ENCODE measurements around the gene CDKN3.
"Not testable (repeated sequence)": the region's sequence is repeated elsewhere in the genome, so short reads cannot be mapped to it uniquely, and the experiment has no call there.

CDKN3 gene

GRCh38 chr14:54370323-54371198, 26.2 kb upstream of the CDKN3 start:
- DNase-seq (ENCODE audit: low spot score): no peak

- DNase-seq (ENCODE audit: low spot score): no peak
Observed at GRCh38 chr14:54374117-54374884, 22.5 kb upstream of the CDKN3 start.

- no peak for DNase-seq (ENCODE audit: low spot score)
Observed at GRCh38 chr14:54377501-54377900, 19.3 kb upstream of the CDKN3 start.

GRCh38 chr14:54378893-54379292, 17.9 kb upstream of the CDKN3 start:
- not testable (repeated sequence) for DNase-seq (ENCODE audit: low spot score)

DNA sequence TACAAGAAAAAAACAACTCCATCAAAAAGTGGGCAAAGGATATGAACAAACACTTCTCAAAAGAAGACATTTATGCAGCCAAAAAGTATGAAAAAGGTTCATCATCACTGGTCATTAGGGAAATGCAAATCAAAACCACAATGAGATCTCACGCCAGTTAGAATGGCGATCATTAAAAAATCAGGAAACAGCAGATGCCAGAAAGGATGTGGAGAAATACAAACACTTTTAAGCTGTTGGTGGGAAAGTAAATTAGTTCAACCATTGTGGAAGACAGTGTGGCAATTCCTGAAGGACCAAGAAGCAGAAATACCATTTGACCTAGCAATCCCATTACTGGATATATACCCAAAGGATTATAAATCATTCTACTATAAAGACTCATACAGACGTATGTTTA, 16.2 kb upstream of the CDKN3 start:
- DNase-seq (ENCODE audit: low spot score): not testable (repeated sequence)

DNA sequence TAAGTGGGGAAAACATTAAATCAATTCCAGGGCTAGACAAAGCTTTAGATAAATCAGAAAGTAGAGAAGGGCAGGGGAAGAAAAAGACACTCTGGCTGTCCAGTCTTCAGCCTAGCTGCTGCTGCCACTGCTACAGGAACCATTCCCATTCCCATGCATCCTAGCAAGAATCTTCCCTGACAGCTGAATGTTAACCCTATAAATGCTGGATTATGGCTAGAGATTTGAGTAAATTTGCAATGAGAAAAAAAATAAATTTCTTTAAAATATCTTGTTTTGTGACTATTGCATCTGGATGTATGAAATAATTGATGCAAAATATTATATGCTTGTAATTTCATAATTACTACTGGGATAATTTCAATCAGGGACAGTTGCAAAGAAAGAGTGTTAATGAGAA, 15.0 kb upstream of the CDKN3 start:
- no peak for DNase-seq (ENCODE audit: low spot score)

GRCh38 chr14:54383835-54384234, 13.0 kb upstream of the CDKN3 start:
- no peak for DNase-seq (ENCODE audit: low spot score)

- DNase-seq (ENCODE audit: low spot score): no peak
Observed at GRCh38 chr14:54385556-54385955, 11.3 kb upstream of the CDKN3 start.

DNA sequence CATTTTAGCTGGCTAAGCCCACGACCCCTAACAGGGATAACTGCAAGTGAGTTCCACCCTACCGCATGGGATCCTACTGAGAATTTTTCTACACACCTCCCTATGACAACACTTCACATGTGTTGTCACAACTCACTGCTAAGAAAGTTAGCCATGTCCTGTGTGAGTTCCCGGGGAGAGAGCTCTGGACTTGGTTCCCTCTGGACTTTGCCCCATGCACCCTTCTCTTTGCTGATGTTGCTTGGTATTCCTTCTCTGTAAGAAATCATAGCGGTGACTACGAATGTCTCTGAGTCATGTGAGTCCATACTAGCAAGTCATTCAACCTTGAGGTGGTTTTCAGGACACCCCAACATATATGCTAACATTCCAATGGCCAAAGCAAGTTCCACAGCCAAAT, 9.5 kb upstream of the CDKN3 start:
- no peak for DNase-seq (ENCODE audit: low spot score)

DNA sequence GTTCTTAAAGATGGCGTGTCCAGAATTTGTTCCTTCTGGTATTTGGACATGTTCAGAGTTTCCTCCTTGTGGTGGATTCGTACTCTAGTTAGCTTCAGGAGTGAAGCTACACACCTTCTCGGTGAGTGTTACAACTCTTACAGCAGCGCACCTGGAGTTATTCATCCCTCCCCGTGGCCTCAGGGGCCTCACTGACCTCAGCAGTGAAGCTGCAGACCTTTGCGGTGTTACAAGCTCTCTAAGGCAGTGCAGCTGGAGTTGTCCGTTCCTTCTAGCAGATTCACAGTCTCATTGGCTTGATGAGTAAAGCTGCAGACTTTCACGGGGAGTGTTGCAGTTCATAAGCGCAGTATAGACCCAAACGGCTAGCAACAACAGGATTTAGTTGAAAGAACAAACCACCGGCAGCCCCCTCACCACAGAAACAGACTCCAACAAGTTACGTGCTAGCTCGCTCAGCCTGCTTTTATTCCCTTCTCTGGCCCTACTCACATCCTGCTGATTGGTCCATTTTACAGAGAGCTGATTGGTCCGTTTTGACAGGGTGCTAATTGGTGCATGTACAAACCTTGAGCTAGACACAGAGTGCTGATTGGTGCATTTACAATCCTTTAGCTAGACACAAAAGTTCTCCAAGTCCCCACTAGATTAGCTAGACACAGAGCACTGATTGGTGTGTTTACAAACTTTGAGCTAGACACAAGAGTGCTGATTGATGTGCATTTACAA, 4.5 kb upstream of the CDKN3 start:
- no peak for DNase-seq (ENCODE audit: low spot score)

DNA sequence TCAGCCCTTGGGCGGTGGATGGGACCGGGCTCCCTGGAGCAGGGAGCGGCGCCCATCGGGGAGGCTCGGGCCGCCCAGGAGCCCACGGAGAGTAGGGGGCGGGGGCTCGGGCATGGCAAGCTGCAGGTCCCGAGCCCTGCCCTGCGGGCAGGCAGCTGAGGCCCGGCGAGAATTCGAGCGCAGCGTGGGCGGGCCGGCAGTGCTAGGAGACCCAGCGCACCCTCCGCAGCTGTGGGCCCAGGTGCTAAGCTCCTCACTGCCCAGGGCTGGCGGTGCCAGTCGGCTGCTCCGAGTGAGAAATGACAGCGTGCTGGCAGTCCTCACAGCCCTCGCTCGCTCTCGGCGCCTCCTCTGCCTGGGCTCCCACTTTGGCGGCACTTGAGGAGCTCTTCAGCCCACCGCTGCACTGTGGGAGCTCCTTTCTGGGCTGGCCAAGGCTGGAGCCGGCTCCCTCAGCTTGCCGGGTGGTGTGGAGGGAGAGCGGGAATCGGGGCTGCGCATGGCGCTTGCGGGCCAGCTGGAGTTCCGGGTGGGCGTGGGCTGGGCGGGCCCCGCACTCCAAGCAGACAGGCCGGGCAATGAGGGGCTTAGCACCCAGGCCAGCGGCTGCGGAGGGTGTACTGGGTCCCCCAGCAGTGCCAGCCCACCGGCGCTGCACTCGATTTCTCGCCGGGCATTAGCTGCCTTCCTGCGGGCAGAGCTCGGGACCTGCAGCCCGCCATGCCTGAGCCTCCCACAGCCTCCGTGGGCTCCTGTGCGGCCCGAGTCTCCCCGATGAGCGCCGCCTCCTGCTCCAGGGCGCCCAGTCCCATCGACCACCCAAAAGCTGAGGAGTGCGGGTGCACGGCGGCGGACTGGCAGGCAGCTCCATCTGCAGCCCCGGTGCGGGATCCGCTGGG, 3.6 kb upstream of the CDKN3 start:
- not testable (repeated sequence) for DNase-seq (ENCODE audit: low spot score)

GRCh38 chr14:54394596-54394995, 2.2 kb upstream of the CDKN3 start:
- no peak for DNase-seq (ENCODE audit: low spot score)

- DNase-seq (ENCODE audit: low spot score): no peak
Observed at GRCh38 chr14:54395284-54395683, 1.5 kb upstream of the CDKN3 start.

- DNase-seq (ENCODE audit: low spot score): no peak
Observed at GRCh38 chr14:54395716-54396115, 1.1 kb upstream of the CDKN3 start.

DNA sequence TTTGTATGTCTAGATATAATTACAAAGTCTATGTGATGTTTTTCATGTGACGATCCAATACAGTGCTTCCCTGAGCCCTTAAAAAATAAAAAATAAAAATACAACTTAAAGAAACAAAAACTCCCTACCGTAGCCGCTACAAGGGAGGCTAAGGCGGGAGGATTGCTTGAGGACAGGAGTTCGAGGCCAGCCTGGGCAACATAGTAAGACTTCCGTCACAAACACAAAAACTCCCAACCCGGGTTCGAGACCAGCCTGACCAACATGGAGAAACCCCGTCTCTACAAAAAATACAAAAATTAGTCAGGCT, 669 bp upstream of the CDKN3 start:
- DNase-seq (ENCODE audit: low spot score): no peak

GRCh38 chr14:54399560-54399959, 2.8 kb downstream of the CDKN3 start:
- no peak for DNase-seq (ENCODE audit: low spot score)

GRCh38 chr14:54403401-54404005, 6.7 kb downstream of the CDKN3 start:
- not testable (repeated sequence) for DNase-seq (ENCODE audit: low spot score)

DNA sequence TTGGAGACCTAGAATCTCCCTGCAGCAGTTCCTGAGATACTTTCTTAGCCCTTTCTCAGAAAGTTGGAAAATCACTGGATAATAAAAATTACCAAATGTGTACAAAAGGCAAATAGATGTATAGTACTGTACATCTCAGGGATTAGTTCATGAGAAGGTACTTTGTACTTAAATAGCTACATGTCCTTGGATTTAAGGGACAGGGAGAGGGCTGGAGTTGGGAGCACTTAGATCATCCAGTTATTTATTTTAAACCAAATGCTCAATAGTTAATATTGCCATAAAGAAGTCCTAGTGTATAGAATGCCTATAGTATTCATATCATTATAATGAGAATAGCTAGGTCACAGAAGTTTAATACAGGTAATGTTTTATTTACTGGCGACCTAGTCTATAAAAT, 13.4 kb downstream of the CDKN3 start:
- DNase-seq (ENCODE audit: low spot score): no peak

- DNase-seq (ENCODE audit: low spot score): no peak
Observed at GRCh38 chr14:54411371-54411770, 14.6 kb downstream of the CDKN3 start.

DNA sequence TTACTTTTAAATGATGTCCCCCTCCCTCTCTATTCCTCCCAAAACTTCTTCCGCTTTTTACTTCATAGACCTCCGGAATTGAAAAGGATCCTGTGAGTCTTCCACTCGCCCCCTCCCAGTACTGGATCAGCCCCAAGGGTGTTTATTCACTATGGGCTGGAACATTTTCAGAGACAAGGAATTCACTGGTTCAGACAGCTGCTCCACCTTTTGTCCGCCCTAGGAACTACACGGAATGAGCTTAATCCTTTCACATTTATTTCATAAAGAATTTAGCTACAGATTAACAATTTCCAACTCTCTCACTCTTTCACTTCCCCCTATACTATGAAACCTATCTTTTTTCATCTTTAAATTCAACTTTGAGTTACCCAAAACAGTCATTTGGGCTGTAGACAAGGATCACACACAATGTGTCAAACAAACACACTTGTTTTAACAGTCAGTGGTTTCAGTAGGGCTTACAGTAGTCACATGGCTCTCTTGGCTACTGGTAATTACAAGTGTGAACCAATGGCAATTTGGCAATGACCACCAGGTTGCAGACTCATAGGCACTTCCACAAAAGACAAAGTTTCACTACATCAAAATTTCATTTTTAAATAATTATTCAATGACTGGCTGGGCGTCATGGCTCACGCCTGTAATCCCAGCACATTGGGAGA, 23.8 kb downstream of the CDKN3 start:
- peak; percentile 49 for DNase-seq (ENCODE audit: low spot score)

DNA sequence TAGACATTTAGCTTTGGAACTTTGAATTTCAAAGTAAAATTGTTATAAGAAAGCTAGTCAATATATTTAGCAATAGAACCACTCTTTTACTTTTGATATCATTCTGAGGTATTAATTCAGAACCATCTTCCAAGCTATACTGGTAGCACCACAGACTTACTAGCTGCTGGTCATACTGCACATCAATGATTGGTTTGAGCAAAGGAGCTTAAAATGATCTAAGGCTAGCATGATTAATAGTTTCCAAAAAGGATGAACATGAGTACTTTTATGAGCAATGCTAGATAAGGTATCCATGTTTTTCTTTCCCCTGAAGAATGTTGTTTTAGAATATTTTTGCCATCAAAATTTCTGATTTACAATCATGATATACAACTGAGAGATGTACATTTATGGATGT, 27.2 kb downstream of the CDKN3 start:
- DNase-seq (ENCODE audit: low spot score): no peak

Data from pons (tissue), 1 donor.